ENCODE measurements around the gene LIN7B. TPM values are rescaled to one million over a fixed set of nuclear protein-coding genes. Genes with fewer than 3 reads are reported as not detected.

The LIN7B gene
- total and polyA plus RNA-seq, 4 donors = 20.7 to 62.7 (median 40.1) TPM

- H3K4me3 ChIP-seq (ENCODE audit: low read depth, low read length) = peak overlapping the region; percentile 92
- no peaks in the 10 kb centered on the region for H3K9me3 ChIP-seq (ENCODE audit: control insufficient read depth, insufficient read depth, low read length)
- WGBS (ENCODE audit: insufficient coverage) = 11% methylated on average over 4 of the region's 16 CpGs
- H3K36me3 ChIP-seq (ENCODE audit: control insufficient read depth, insufficient read depth, low read length) = peaks cover 8% of the 10 kb centered on the region
- peaks cover 54% of the 10 kb centered on the region for H3K4me1 ChIP-seq (ENCODE audit: control insufficient read depth, insufficient read depth, low read length)
- no peaks in the 10 kb centered on the region for H3K27me3 ChIP-seq (ENCODE audit: control insufficient read depth, insufficient read depth, low read length)
- peak overlapping the region; percentile 93 for H3K27ac ChIP-seq (ENCODE audit: low read depth, low read length)
- no peak for DNase-seq (ENCODE audit: low read depth in 4 of 6, low spot score in 6 of 6)
Measured at GRCh38 chr19:49150944-49151243, 36.7 kb downstream of the LIN7B start.

GRCh38 chr19:49151267-49152118 is 37.3 kb downstream of the LIN7B start:
- 5% methylated on average over 39 of the region's 45 CpGs for WGBS (ENCODE audit: insufficient coverage)
- no peaks in the 10 kb centered on the region for H3K27me3 ChIP-seq (ENCODE audit: control insufficient read depth, insufficient read depth, low read length)
- peak overlapping the region; percentile 93 for H3K27ac ChIP-seq (ENCODE audit: low read depth, low read length)
- peak in 2 of 6 donors; percentile 65 to 74 for DNase-seq (ENCODE audit: low read depth in 4 of 6, low spot score in 6 of 6)
- H3K36me3 ChIP-seq (ENCODE audit: control insufficient read depth, insufficient read depth, low read length) = peaks cover 5% of the 10 kb centered on the region
- peaks cover 51% of the 10 kb centered on the region for H3K4me1 ChIP-seq (ENCODE audit: control insufficient read depth, insufficient read depth, low read length)
- H3K9me3 ChIP-seq (ENCODE audit: control insufficient read depth, insufficient read depth, low read length) = no peaks in the 10 kb centered on the region
- H3K4me3 ChIP-seq (ENCODE audit: low read depth, low read length) = peak overlapping the region; percentile 92

- no peak for DNase-seq (ENCODE audit: low read depth in 4 of 6, low spot score in 6 of 6)
- peaks cover 53% of the 10 kb centered on the region for H3K4me1 ChIP-seq (ENCODE audit: control insufficient read depth, insufficient read depth, low read length)
- no peak overlapping the region for H3K4me3 ChIP-seq (ENCODE audit: low read depth, low read length)
- H3K36me3 ChIP-seq (ENCODE audit: control insufficient read depth, insufficient read depth, low read length) = peaks cover 5% of the 10 kb centered on the region
- WGBS (ENCODE audit: insufficient coverage) = 38% methylated on average over 8 of the region's 10 CpGs
- H3K27me3 ChIP-seq (ENCODE audit: control insufficient read depth, insufficient read depth, low read length) = no peaks in the 10 kb centered on the region
- H3K9me3 ChIP-seq (ENCODE audit: control insufficient read depth, insufficient read depth, low read length) = no peaks in the 10 kb centered on the region
- H3K27ac ChIP-seq (ENCODE audit: low read depth, low read length) = no peak overlapping the region
Measured at GRCh38 chr19:49152119-49152550, 38.0 kb downstream of the LIN7B start.

DNA sequence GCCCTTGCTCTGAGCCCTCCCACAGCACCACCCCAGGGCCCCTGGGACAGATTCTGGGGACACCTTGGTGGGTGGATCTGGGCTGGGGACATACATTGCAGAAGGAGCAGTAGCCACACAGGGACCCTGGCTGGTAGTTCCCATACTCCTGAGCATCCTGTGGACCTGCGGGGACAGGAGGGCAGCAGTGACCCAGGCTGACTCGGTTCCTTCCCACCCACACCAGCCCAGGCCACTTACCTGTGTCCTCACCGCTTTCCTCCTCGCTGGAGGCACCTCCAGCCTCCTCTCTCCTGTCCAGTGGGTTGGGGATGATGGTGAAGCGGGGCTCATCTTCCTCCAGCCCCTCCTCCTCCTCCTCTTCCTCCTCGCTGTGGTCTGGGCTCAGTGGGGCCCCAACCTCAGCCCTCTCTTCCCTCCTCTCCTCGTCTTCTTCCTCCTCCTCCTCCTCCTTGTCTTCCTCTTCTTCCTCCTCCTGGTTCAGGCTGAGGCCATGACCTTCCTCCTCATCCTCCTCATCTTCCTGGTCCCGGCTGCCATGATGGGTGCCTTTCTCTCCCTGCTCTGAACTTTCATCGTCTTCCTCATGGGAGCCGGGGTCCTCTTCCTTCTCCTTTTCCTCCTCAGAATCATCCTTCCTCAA is 39.1 kb downstream of the LIN7B start:
- Histone ChIP-seq H3K4me3 (ENCODE audit: low read depth, low read length) (no peak overlapping the region), H3K4me1 (ENCODE audit: control insufficient read depth, insufficient read depth, low read length) (peaks cover 63% of the 10 kb centered on the region), H3K27me3 (ENCODE audit: control insufficient read depth, insufficient read depth, low read length) (no peaks in the 10 kb centered on the region), H3K9me3 (ENCODE audit: control insufficient read depth, insufficient read depth, low read length) (no peaks in the 10 kb centered on the region), H3K27ac (ENCODE audit: low read depth, low read length) (no peak overlapping the region), H3K36me3 (ENCODE audit: control insufficient read depth, insufficient read depth, low read length) (peaks cover 5% of the 10 kb centered on the region)
- WGBS (ENCODE audit: insufficient coverage) = 86% methylated on average over 6 of the region's 10 CpGs
- no peak for DNase-seq (ENCODE audit: low read depth in 4 of 6, low spot score in 6 of 6)

DNA sequence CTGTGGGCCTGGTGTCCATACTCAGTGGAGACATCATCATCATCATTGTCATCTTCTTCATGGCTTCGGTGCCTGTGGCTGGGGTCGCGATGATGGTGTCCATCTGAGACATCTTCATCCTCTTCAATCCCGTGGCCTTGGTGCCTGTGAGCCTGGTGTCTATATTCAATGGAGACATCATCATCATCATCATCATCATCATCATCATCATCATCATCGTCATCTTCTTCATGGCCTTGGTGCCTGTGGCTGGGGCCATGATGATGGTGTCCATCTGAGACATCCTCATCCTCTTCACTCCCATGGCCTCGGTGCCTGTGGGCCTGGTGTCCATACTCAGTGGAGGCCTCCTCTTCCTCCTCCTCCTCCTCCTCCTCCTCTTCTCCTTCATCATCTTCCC is 40.1 kb downstream of the LIN7B start:
- DNase-seq (ENCODE audit: low read depth in 4 of 6, low spot score in 6 of 6) = no peak
- no peak overlapping the region for H3K27ac ChIP-seq (ENCODE audit: low read depth, low read length)
- H3K27me3 ChIP-seq (ENCODE audit: control insufficient read depth, insufficient read depth, low read length) = no peaks in the 10 kb centered on the region
- H3K4me1 ChIP-seq (ENCODE audit: control insufficient read depth, insufficient read depth, low read length) = peaks cover 60% of the 10 kb centered on the region
- H3K4me3 ChIP-seq (ENCODE audit: low read depth, low read length) = no peak overlapping the region
- WGBS (ENCODE audit: insufficient coverage) = 93% methylated on average over 6 of the region's 6 CpGs
- no peaks in the 10 kb centered on the region for H3K36me3 ChIP-seq (ENCODE audit: control insufficient read depth, insufficient read depth, low read length)
- H3K9me3 ChIP-seq (ENCODE audit: control insufficient read depth, insufficient read depth, low read length) = no peaks in the 10 kb centered on the region

GRCh38 chr19:49155005-49155819 is 41.0 kb downstream of the LIN7B start, which contains the start of gene HRC:
Gene HRC, minus strand, starts transcription at chr19:49155396. Its CDS starts 159 bp downstream, at chr19:49155237.
- peaks cover 56% of the 10 kb centered on the region for H3K4me1 ChIP-seq (ENCODE audit: control insufficient read depth, insufficient read depth, low read length)
- no peaks in the 10 kb centered on the region for H3K27me3 ChIP-seq (ENCODE audit: control insufficient read depth, insufficient read depth, low read length)
- peak in 1 of 6 donors; percentile 26 for DNase-seq (ENCODE audit: low read depth in 4 of 6, low spot score in 6 of 6)
- no peaks in the 10 kb centered on the region for H3K9me3 ChIP-seq (ENCODE audit: control insufficient read depth, insufficient read depth, low read length)
- 39% methylated on average over 19 of the region's 19 CpGs for WGBS (ENCODE audit: insufficient coverage)
- H3K36me3 ChIP-seq (ENCODE audit: control insufficient read depth, insufficient read depth, low read length) = no peaks in the 10 kb centered on the region
- no peak within 1 kb of the TSS for H3K27ac ChIP-seq (ENCODE audit: low read depth, low read length)
- no peak within 1 kb of the TSS for H3K4me3 ChIP-seq (ENCODE audit: low read depth, low read length)

- no peaks in the 10 kb centered on the region for H3K9me3 ChIP-seq (ENCODE audit: control insufficient read depth, insufficient read depth, low read length)
- no peak overlapping the region for H3K27ac ChIP-seq (ENCODE audit: low read depth, low read length)
- DNase-seq (ENCODE audit: low read depth in 4 of 6, low spot score in 6 of 6) = no peak
- H3K4me3 ChIP-seq (ENCODE audit: low read depth, low read length) = no peak overlapping the region
- WGBS (ENCODE audit: insufficient coverage) = 28% methylated on average over 4 of the region's 4 CpGs
- no peaks in the 10 kb centered on the region for H3K27me3 ChIP-seq (ENCODE audit: control insufficient read depth, insufficient read depth, low read length)
- H3K36me3 ChIP-seq (ENCODE audit: control insufficient read depth, insufficient read depth, low read length) = peaks cover 4% of the 10 kb centered on the region
- peaks cover 53% of the 10 kb centered on the region for H3K4me1 ChIP-seq (ENCODE audit: control insufficient read depth, insufficient read depth, low read length)
Measured at GRCh38 chr19:49155820-49156346, 41.7 kb downstream of the LIN7B start.

DNA sequence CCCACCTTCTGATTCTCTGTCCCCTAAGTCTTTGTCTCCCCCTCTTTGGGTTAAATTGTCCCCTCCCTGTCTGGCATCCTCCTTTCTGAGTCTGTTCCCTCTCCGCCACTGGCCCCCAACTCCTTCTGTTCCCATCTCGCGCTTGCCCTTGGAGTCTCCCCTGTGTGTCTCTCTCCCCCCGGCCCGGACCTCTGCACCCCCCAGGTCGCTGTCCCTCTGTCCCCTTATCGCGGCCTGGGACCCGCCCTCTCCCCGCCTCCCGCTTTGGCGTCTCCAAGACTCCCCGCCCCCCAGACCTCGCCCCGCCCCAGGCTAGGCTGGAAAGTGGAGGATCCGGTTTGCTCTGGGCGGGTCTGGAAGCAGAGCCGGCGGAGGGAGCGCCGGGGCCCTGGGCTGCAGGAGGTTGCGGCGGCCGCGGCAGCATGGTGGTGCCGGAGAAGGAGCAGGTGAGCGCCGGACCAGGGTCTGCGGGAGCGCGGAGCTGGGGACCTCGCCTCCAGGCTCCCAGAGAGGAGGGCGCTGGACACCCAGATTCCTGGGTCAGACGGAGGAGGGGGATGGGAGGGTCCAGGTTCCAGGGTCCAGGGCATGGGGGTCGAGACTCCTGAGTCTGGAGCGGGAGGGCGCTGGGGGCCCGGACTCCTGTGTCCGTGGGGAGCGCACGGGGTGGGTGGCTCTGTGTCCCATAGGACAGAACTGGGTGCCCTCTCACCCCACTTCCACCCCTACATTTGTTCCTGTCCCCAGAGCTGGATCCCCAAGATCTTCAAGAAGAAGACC is 43.5 kb downstream of the LIN7B start, which contains the start of gene TRPM4:
Gene TRPM4 (plus strand): TSS at position 348 of the 780 bp plus-strand sequence. CDS start 75 bp downstream, at position 423.
- WGBS (ENCODE audit: insufficient coverage) = under 1% methylated on average over 35 of the region's 41 CpGs
- H3K36me3 ChIP-seq (ENCODE audit: control insufficient read depth, insufficient read depth, low read length) = peaks cover 4% of the 10 kb centered on the region
- no peaks in the 10 kb centered on the region for H3K9me3 ChIP-seq (ENCODE audit: control insufficient read depth, insufficient read depth, low read length)
- H3K4me3 ChIP-seq (ENCODE audit: low read depth, low read length) = peak within 1 kb of the TSS; percentile 82
- H3K4me1 ChIP-seq (ENCODE audit: control insufficient read depth, insufficient read depth, low read length) = peaks cover 39% of the 10 kb centered on the region
- no peaks in the 10 kb centered on the region for H3K27me3 ChIP-seq (ENCODE audit: control insufficient read depth, insufficient read depth, low read length)
- peak in 4 of 6 donors; percentile 49 to 93 (median 76) for DNase-seq (ENCODE audit: low read depth in 4 of 6, low spot score in 6 of 6)
- H3K27ac ChIP-seq (ENCODE audit: low read depth, low read length) = peak within 1 kb of the TSS; percentile 57

All from spinal cord (tissue), 10 donors.